ENCODE measurements around the gene CDH20. TPM values are rescaled to one million over a fixed set of nuclear protein-coding genes. Genes with fewer than 3 reads are reported as not detected.

The CDH20 gene
- total RNA-seq, 1 experiment from 2014 or later, result not detected

DNA sequence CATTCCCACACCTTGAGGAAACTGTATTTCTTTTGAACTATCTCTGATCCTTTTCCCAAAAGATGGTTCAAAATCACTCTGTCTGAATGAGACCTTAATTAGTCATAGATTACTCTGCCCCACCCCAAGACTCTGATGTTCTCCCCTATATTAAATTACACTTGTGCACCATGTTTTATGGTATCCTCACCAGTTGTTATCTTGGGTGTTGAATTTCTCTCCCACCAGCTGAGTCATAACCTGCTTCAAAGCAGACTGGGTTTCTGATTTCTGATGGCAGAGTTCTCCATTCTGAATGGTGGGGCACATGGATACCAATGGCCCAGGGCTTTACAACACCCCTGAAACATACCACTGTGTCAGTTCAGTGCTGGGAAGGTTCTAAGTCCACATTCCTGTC is 15.0 kb downstream of the CDH20 start:
- no peak overlapping the region for H3K4me3 ChIP-seq (ENCODE audit: low read depth in 2 of 2, low read length in 2 of 2)
- no peaks in the 10 kb centered on the region for H3K9me3 ChIP-seq (ENCODE audit: control insufficient read depth, insufficient read depth, low read depth, low read length)
- no TSS peak for BruUV-seq (replicated peaks)
- H3K4me1 ChIP-seq (ENCODE audit: control insufficient read depth, insufficient read depth, low read length), result no peaks in the 10 kb centered on the region
- no peak for ATAC-seq
- TF ChIP-seq POLR2AphosphoS5 (IDR thresholded peaks at IDR 0.05; ENCODE audit: low read depth, low read length) (no peak), TCF7L2 (IDR thresholded peaks at IDR 0.05; ENCODE audit: low read depth, low read length) (no peak), SIN3A (IDR thresholded peaks at IDR 0.05; ENCODE audit: borderline replicate concordance, insufficient read depth, low read depth, low read length) (no peak)
- TF ChIP-seq, protein P1, sequence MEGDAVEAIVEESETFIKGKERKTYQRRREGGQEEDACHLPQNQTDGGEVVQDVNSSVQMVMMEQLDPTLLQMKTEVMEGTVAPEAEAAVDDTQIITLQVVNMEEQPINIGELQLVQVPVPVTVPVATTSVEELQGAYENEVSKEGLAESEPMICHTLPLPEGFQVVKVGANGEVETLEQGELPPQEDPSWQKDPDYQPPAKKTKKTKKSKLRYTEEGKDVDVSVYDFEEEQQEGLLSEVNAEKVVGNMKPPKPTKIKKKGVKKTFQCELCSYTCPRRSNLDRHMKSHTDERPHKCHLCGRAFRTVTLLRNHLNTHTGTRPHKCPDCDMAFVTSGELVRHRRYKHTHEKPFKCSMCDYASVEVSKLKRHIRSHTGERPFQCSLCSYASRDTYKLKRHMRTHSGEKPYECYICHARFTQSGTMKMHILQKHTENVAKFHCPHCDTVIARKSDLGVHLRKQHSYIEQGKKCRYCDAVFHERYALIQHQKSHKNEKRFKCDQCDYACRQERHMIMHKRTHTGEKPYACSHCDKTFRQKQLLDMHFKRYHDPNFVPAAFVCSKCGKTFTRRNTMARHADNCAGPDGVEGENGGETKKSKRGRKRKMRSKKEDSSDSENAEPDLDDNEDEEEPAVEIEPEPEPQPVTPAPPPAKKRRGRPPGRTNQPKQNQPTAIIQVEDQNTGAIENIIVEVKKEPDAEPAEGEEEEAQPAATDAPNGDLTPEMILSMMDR (IDR thresholded peaks at IDR 0.05), result no peak
- TF ChIP-seq, protein P2, sequence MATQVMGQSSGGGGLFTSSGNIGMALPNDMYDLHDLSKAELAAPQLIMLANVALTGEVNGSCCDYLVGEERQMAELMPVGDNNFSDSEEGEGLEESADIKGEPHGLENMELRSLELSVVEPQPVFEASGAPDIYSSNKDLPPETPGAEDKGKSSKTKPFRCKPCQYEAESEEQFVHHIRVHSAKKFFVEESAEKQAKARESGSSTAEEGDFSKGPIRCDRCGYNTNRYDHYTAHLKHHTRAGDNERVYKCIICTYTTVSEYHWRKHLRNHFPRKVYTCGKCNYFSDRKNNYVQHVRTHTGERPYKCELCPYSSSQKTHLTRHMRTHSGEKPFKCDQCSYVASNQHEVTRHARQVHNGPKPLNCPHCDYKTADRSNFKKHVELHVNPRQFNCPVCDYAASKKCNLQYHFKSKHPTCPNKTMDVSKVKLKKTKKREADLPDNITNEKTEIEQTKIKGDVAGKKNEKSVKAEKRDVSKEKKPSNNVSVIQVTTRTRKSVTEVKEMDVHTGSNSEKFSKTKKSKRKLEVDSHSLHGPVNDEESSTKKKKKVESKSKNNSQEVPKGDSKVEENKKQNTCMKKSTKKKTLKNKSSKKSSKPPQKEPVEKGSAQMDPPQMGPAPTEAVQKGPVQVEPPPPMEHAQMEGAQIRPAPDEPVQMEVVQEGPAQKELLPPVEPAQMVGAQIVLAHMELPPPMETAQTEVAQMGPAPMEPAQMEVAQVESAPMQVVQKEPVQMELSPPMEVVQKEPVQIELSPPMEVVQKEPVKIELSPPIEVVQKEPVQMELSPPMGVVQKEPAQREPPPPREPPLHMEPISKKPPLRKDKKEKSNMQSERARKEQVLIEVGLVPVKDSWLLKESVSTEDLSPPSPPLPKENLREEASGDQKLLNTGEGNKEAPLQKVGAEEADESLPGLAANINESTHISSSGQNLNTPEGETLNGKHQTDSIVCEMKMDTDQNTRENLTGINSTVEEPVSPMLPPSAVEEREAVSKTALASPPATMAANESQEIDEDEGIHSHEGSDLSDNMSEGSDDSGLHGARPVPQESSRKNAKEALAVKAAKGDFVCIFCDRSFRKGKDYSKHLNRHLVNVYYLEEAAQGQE (IDR thresholded peaks at IDR 0.05; ENCODE audit: insufficient read depth in 1 of 2, low read depth in 2 of 2, low read length in 1 of 2), result no peak
- POLR2A ChIA-PET, result no interaction called here
- intact Hi-C loops (cut with micrococcal nuclease; ENCODE audit: unreplicated experiment) (no loop called here), in situ Hi-C loops (cut with HindIII; ENCODE audit: low pct_unique_long_range_greater_than_20kb, low sequenced_read_pairs) (no loop called here)
- no peak for DNase-seq (ENCODE audit: low read depth, low spot score)
- H3K27me3 ChIP-seq (ENCODE audit: control insufficient read depth, insufficient read depth, low read length), result no peaks in the 10 kb centered on the region
- H3K27ac ChIP-seq (ENCODE audit: low read length), result no peak overlapping the region
- CTCF ChIA-PET, result no interaction called here
- no peaks in the 10 kb centered on the region for H3K36me3 ChIP-seq (ENCODE audit: control insufficient read depth, insufficient read depth, low read length)

DNA sequence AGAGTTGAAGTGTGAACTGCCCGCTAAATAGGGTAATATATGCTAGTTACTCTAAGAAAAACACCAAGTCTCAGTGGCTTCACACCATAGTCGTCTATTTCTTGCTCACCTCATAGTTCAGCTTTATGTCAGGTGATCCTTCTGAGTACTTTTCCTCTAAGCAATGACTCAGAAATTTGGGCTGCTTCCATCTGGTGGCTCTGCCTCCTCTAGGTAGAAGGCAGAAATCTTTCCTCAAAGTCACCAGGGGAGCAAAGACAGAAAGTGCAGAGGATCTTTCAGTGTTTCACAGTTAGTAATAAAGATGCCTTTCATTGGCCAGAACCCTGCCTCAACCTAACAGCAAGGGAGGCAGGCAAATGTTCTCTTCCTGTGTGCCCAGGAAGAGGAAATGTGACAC is 17.3 kb downstream of the CDH20 start:
- POLR2A ChIA-PET, result no interaction called here
- ATAC-seq (no peak), DNase-seq (ENCODE audit: low read depth, low spot score) (no peak)
- no peak overlapping the region for H3K27ac ChIP-seq (ENCODE audit: low read length)
- BruUV-seq (replicated peaks), result no TSS peak
- no peaks in the 10 kb centered on the region for H3K36me3 ChIP-seq (ENCODE audit: control insufficient read depth, insufficient read depth, low read length)
- no peaks in the 10 kb centered on the region for H3K9me3 ChIP-seq (ENCODE audit: control insufficient read depth, insufficient read depth, low read depth, low read length)
- intact Hi-C loops (cut with micrococcal nuclease; ENCODE audit: unreplicated experiment), result no loop called here
- TF ChIP-seq SIN3A (IDR thresholded peaks at IDR 0.05; ENCODE audit: borderline replicate concordance, insufficient read depth, low read depth, low read length), result no peak
- TF ChIP-seq, protein P2 (IDR thresholded peaks at IDR 0.05; ENCODE audit: insufficient read depth in 1 of 2, low read depth in 2 of 2, low read length in 1 of 2), result no peak
- TF ChIP-seq, protein P1 (IDR thresholded peaks at IDR 0.05), result no peak
- TF ChIP-seq POLR2AphosphoS5 (IDR thresholded peaks at IDR 0.05; ENCODE audit: low read depth, low read length), result no peak
- TF ChIP-seq TCF7L2 (IDR thresholded peaks at IDR 0.05; ENCODE audit: low read depth, low read length), result no peak
- no peaks in the 10 kb centered on the region for H3K27me3 ChIP-seq (ENCODE audit: control insufficient read depth, insufficient read depth, low read length)
- CTCF ChIA-PET, result no interaction called here
- no peak overlapping the region for H3K4me3 ChIP-seq (ENCODE audit: low read depth in 2 of 2, low read length in 2 of 2)
- no peaks in the 10 kb centered on the region for H3K4me1 ChIP-seq (ENCODE audit: control insufficient read depth, insufficient read depth, low read length)
- in situ Hi-C loops (cut with HindIII; ENCODE audit: low pct_unique_long_range_greater_than_20kb, low sequenced_read_pairs), result no loop called here

Data from Panc1 (cell line).